Measurements from ENCODE around the gene GLUD2.
"Not testable (repeated sequence)": the region's sequence is repeated elsewhere in the genome, so short reads cannot be mapped to it uniquely, and the experiment has no call there.

The GLUD2 gene

GRCh38 chrX:121047441-121048419, at the start of gene GLUD2:
Gene GLUD2, plus strand, starts transcription at chrX:121047610. Its CDS starts 75 bp downstream, at chrX:121047685.
- not testable (repeated sequence) for DNase-seq

GRCh38 chrX:120999413-120999812, 48.0 kb upstream of the GLUD2 start:
- no peak for DNase-seq

GRCh38 chrX:121000589-121000988, 46.8 kb upstream of the GLUD2 start:
- DNase-seq = no peak

GRCh38 chrX:121008920-121009319, 38.5 kb upstream of the GLUD2 start:
- DNase-seq = no peak

- DNase-seq = no peak
Observed at GRCh38 chrX:121009764-121010163, 37.6 kb upstream of the GLUD2 start.

- DNase-seq = no peak
Observed at GRCh38 chrX:121010218-121010617, 37.2 kb upstream of the GLUD2 start.

GRCh38 chrX:121011254-121011653, 36.2 kb upstream of the GLUD2 start:
- no peak for DNase-seq

- no peak for DNase-seq
Observed at GRCh38 chrX:121013897-121014455, 33.4 kb upstream of the GLUD2 start.

GRCh38 chrX:121014826-121015225, 32.6 kb upstream of the GLUD2 start:
- DNase-seq = no peak

GRCh38 chrX:121028419-121028818, 19.0 kb upstream of the GLUD2 start:
- no peak for DNase-seq

GRCh38 chrX:121030083-121030482, 17.3 kb upstream of the GLUD2 start:
- DNase-seq = no peak

- no peak for DNase-seq
Observed at GRCh38 chrX:121032531-121032930, 14.9 kb upstream of the GLUD2 start.

GRCh38 chrX:121036137-121036536, 11.3 kb upstream of the GLUD2 start:
- no peak for DNase-seq

- DNase-seq = no peak
Observed at GRCh38 chrX:121036951-121037350, 10.5 kb upstream of the GLUD2 start.

GRCh38 chrX:121050781-121051180, 3.4 kb downstream of the GLUD2 start:
- no peak for DNase-seq

- DNase-seq = no peak
Observed at GRCh38 chrX:121052122-121052521, 4.7 kb downstream of the GLUD2 start.

- DNase-seq = no peak
Observed at GRCh38 chrX:121062289-121062688, 14.9 kb downstream of the GLUD2 start.

- DNase-seq = no peak
Observed at GRCh38 chrX:121064579-121064978, 17.2 kb downstream of the GLUD2 start.

- DNase-seq = not testable (repeated sequence)
Observed at GRCh38 chrX:121084247-121084646, 36.8 kb downstream of the GLUD2 start.

- no peak for DNase-seq
Observed at GRCh38 chrX:121084903-121085611, 37.6 kb downstream of the GLUD2 start.

GRCh38 chrX:121085612-121086010, 38.2 kb downstream of the GLUD2 start:
- DNase-seq = no peak

GRCh38 chrX:121093011-121093410, 45.6 kb downstream of the GLUD2 start:
- no peak for DNase-seq

Measured in NCI-H2107 (cell line).